Measurements from ENCODE around the gene MSRB3. TPM values are rescaled to one million over a fixed set of nuclear protein-coding genes. Genes with fewer than 3 reads are reported as not detected.
"Not testable (repeated sequence)": the region's sequence is repeated elsewhere in the genome, so short reads cannot be mapped to it uniquely, and the experiment has no call there.

Gene MSRB3
- total RNA-seq, 1 donor from 2014 or later = 3.9 TPM

GRCh38 chr12:65292241-65292640 lies 13.8 kb downstream of the MSRB3 start:
- no peak for DNase-seq

- DNase-seq = no peak
These were observed 15.3 kb downstream of the MSRB3 start for GRCh38 chr12:65293735-65294134.

- no peak for DNase-seq
These were observed 16.3 kb downstream of the MSRB3 start for GRCh38 chr12:65294641-65295262.

GRCh38 chr12:65296508-65297265 lies 18.2 kb downstream of the MSRB3 start:
- no peak for DNase-seq

GRCh38 chr12:65300097-65300496 lies 21.6 kb downstream of the MSRB3 start:
- no peak for DNase-seq

GRCh38 chr12:65300679-65301349 lies 22.3 kb downstream of the MSRB3 start:
- DNase-seq = no peak

GRCh38 chr12:65302891-65303290 lies 24.4 kb downstream of the MSRB3 start:
- no peak for DNase-seq

GRCh38 chr12:65305346-65305950 lies 27.0 kb downstream of the MSRB3 start:
- no peak for DNase-seq

GRCh38 chr12:65306366-65307168 lies 28.1 kb downstream of the MSRB3 start:
- DNase-seq = no peak

- no peak for DNase-seq
These were observed 28.7 kb downstream of the MSRB3 start for GRCh38 chr12:65307169-65307501.

GRCh38 chr12:65308006-65308405 lies 29.5 kb downstream of the MSRB3 start:
- DNase-seq = no peak

GRCh38 chr12:65308601-65309071 lies 30.2 kb downstream of the MSRB3 start:
- no peak for DNase-seq

- no peak for DNase-seq
These were observed 32.8 kb downstream of the MSRB3 start for GRCh38 chr12:65311260-65311659.

GRCh38 chr12:65313719-65314317 lies 35.3 kb downstream of the MSRB3 start:
- no peak for DNase-seq

GRCh38 chr12:65315238-65315637 lies 36.8 kb downstream of the MSRB3 start:
- DNase-seq = not testable (repeated sequence)

- DNase-seq = no peak
These were observed 39.8 kb downstream of the MSRB3 start for GRCh38 chr12:65318186-65318685.

- no peak for DNase-seq
These were observed 41.3 kb downstream of the MSRB3 start for GRCh38 chr12:65319688-65320200.

GRCh38 chr12:65323070-65323469 lies 44.6 kb downstream of the MSRB3 start:
- no peak for DNase-seq

GRCh38 chr12:65324056-65324455 lies 45.6 kb downstream of the MSRB3 start:
- DNase-seq = no peak

- DNase-seq = no peak
These were observed 46.1 kb downstream of the MSRB3 start for GRCh38 chr12:65324551-65324950.

GRCh38 chr12:65325183-65325582 lies 46.7 kb downstream of the MSRB3 start:
- DNase-seq = no peak
